Measurements from ENCODE around the gene GMCL2. TPM values are rescaled to one million over a fixed set of nuclear protein-coding genes. Genes with fewer than 3 reads are reported as not detected.

GMCL2 gene
- total RNA-seq, 1 experiment from 2014 or later = not detected

- no peak for DNase-seq (ENCODE audit: low read depth)
Measured at GRCh38 chr5:178143246-178143645, 43.9 kb downstream of the GMCL2 start.

GRCh38 chr5:178142642-178143041 is 44.5 kb downstream of the GMCL2 start:
- DNase-seq (ENCODE audit: low read depth) = no peak

GRCh38 chr5:178141550-178141949 is 45.6 kb downstream of the GMCL2 start:
- DNase-seq (ENCODE audit: low read depth) = no peak

DNA sequence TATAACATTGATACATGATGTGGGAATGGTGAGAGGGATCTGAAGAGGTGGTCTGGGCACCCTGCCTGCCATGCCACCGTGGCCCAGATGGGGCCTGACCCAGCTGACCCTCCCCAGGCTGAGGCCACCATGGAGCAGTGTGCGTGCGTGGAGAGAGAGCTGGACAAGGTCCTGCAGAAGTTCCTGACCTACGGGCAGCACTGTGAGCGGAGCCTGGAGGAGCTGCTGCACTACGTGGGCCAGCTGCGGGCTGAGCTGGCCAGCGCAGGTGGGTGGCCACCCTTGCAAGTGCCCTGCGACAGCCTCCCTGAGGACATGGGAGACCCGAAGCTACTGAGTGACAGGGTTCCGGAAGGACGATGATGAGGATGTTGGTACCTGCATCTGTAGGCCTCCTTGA is 49.2 kb downstream of the GMCL2 start:
- DNase-seq (ENCODE audit: low read depth) = no peak

DNA sequence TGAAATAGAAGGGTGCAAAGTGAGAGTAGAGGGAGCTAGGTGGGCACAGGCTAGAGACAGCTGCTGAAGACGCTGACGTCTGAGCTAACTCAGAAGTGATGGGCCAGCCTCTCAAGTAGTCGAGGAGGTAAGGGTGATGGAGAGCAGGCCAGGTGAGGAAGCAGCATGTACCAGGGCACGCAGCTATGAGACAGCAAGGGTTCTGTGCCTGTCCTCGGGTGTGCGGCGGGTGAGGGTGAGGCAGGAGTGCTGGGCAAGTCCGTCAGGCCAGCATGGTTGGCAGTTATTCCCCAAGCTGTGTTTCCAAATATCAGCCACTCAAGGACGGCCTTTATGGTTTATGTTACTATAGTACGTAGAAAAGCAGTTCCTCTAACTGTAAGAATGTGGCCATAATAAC is 50.2 kb downstream of the GMCL2 start:
- DNase-seq (ENCODE audit: low read depth) = no peak

Other genes with a start within 250 kb of the GMCL2 start
- not detected in 2 replicates for gene PROP1, start 191.1 kb downstream of the GMCL2 start, total RNA-seq (2014; rRNA removed; shearing (Covaris generic))
- 0.12 and 0.29 TPM in 2 replicates for gene N4BP3, start 73.8 kb downstream of the GMCL2 start, total RNA-seq (2014; rRNA removed; shearing (Covaris generic))
- 13.3 and 14.8 TPM in 2 replicates for gene RMND5B, start 56.4 kb downstream of the GMCL2 start, total RNA-seq (2014; rRNA removed; shearing (Covaris generic))
- gene NHP2, start 33.5 kb downstream of the GMCL2 start, total RNA-seq (2014; rRNA removed; shearing (Covaris generic)) = 212 and 267 TPM in 2 replicates
- 56.8 and 57.6 TPM in 2 replicates for gene HNRNPAB, start 17.2 kb upstream of the GMCL2 start, total RNA-seq (2014; rRNA removed; shearing (Covaris generic))
- gene PHYKPL, start 45.4 kb upstream of the GMCL2 start, total RNA-seq (2014; rRNA removed; shearing (Covaris generic)) = 6.5 and 7.6 TPM in 2 replicates